Upper lobe of right lung (tissue), 1 donor: ENCODE measurements around the gene ANXA1. TPM values are rescaled to one million over a fixed set of nuclear protein-coding genes. Genes with fewer than 3 reads are reported as not detected.

Experiments used
- ATAC-seq: fragments of 200-7000 bp; cut with Tn5 transposase; one replicate; pipeline ENCODE4 v1.9.1; 2020; ENCODE audit warnings: mild to moderate bottlenecking, moderate library complexity
- DNase-seq: peaks from one replicate; pipeline ENCODE4 v3.0.0-alpha.2; 2020
- H3K27ac ChIP-seq: fragments of 200-600 bp; one replicate; pipeline ENCODE4 v1.8.0; 2022
- H3K27me3 ChIP-seq: fragments of 200-600 bp; one replicate; pipeline ENCODE4 v1.8.0; 2022; ENCODE audit warnings: mild to moderate bottlenecking
- H3K36me3 ChIP-seq: fragments of 200-600 bp; one replicate; pipeline ENCODE4 v1.8.0; 2022
- H3K4me1 ChIP-seq: fragments of 200-600 bp; one replicate; pipeline ENCODE4 v1.8.0; 2022
- H3K4me3 ChIP-seq: fragments of 200-600 bp; one replicate; pipeline ENCODE4 v1.8.0; 2022; ENCODE audit warnings: mild to moderate bottlenecking
- H3K9me3 ChIP-seq: fragments of 200-600 bp; one replicate; pipeline ENCODE4 v1.8.0; 2022
- CTCF ChIP-seq: fragments of 200-600 bp; IDR thresholded peaks from one replicate; pipeline ENCODE4 v1.8.0; 2022; ENCODE audit warnings: antibody characterized with exemption
- intact Hi-C: fragments of 100-400 bp; cut with DNase I; formaldehyde crosslinking; loops from one replicate; pipeline ENCODE4 v1.11.0; 2022
- total RNA-seq: library from RNA; stranded (reverse); fragmentation: NEBNext Ultra II Directional; extraction: Animal tissue kit (Norgen Biotek cat#: 25700); gene quantifications from one replicate; pipeline ENCODE4 v1.2.1, GENCODE V29; 2021
- donor health status: DM: no; HTN: yes; CAD: no; lungs with severe emphysema.

Gene ANXA1
- total RNA-seq, 1 donor from 2014 or later = 314 TPM

- no peaks in the 10 kb centered on the region for H3K9me3 ChIP-seq
- intact Hi-C loops = no loop called here
- H3K4me1 ChIP-seq = peaks cover 43% of the 10 kb centered on the region
- H3K4me3 ChIP-seq = peak overlapping the region; percentile 12
- TF ChIP-seq CTCF = no peak
- no peaks in the 10 kb centered on the region for H3K36me3 ChIP-seq
- peak overlapping the region; percentile 78 for H3K27ac ChIP-seq
- ATAC-seq (peak; percentile 63), DNase-seq (no peak)
- H3K27me3 ChIP-seq = no peaks in the 10 kb centered on the region
These were observed 2.1 kb upstream of the ANXA1 start for GRCh38 chr9:73149371-73150067.

- DNase-seq (no peak), ATAC-seq (peak; percentile 46)
- Histone ChIP-seq H3K4me1 (peaks cover 67% of the 10 kb centered on the region), H3K27me3 (no peaks in the 10 kb centered on the region), H3K36me3 (no peaks in the 10 kb centered on the region), H3K4me3 (peak overlapping the region; percentile 58), H3K27ac (peak overlapping the region; percentile 90), H3K9me3 (no peaks in the 10 kb centered on the region)
- no peak for TF ChIP-seq CTCF
- intact Hi-C loops = no loop called here
These were observed 829 bp downstream of the ANXA1 start for GRCh38 chr9:73152543-73152844.

GRCh38 chr9:73152953-73153352 lies 1.3 kb downstream of the ANXA1 start:
- ATAC-seq = peak; percentile 67
- intact Hi-C loops = no loop called here
- no peak for DNase-seq
- TF ChIP-seq CTCF = no peak
- H3K27ac ChIP-seq = peak overlapping the region; percentile 90
- peaks cover 69% of the 10 kb centered on the region for H3K4me1 ChIP-seq
- no peaks in the 10 kb centered on the region for H3K27me3 ChIP-seq
- no peaks in the 10 kb centered on the region for H3K9me3 ChIP-seq
- H3K4me3 ChIP-seq = peak overlapping the region; percentile 58
- H3K36me3 ChIP-seq = no peaks in the 10 kb centered on the region

- H3K4me1 ChIP-seq = peaks cover 66% of the 10 kb centered on the region
These were observed 2.1 kb downstream of the ANXA1 start for GRCh38 chr9:73153793-73154227.

GRCh38 chr9:73154271-73154670 lies 2.6 kb downstream of the ANXA1 start:
- Histone ChIP-seq H3K9me3 (no peaks in the 10 kb centered on the region), H3K27ac (peak overlapping the region; percentile 90), H3K36me3 (peaks cover 12% of the 10 kb centered on the region), H3K4me1 (peaks cover 62% of the 10 kb centered on the region), H3K27me3 (no peaks in the 10 kb centered on the region), H3K4me3 (peak overlapping the region; percentile 58)
- no peak for DNase-seq
- TF ChIP-seq CTCF = no peak
- no peak for ATAC-seq
- intact Hi-C loops = no loop called here

More at GRCh38 chr9:73153793-73154227, 2.1 kb downstream of the ANXA1 start:
- Histone ChIP-seq H3K9me3 (no peaks in the 10 kb centered on the region), H3K27ac (peak overlapping the region; percentile 90), H3K36me3 (peaks cover 8% of the 10 kb centered on the region), H3K4me3 (peak overlapping the region; percentile 58), H3K27me3 (no peaks in the 10 kb centered on the region)
- ATAC-seq (peak; percentile 57), DNase-seq (no peak)
- no peak for TF ChIP-seq CTCF
- intact Hi-C loops = no loop called here
